DND-41 (cell line): ENCODE data around the gene RBFOX1.

Experiments used
- ATAC-seq: fragments of 200-7000 bp; cut with Tn5 transposase; 3 replicates; pipeline ENCODE4 v1.9.1; 2021; ENCODE audit warnings: low read depth; ENCODE audit not compliant: insufficient read depth
- DNase-seq: peaks from one replicate; pipeline ENCODE4 v3.0.0-alpha.2; 2020
- H2AFZ ChIP-seq: 2 replicates; pipeline ENCODE4 v1.6.0; 2012; ENCODE audit warnings: low read depth, low read length
- H3K27ac ChIP-seq: 2 replicates; pipeline ENCODE4 v1.5.1; 2012; ENCODE audit warnings: low read length, inconsistent platforms
- H3K27me3 ChIP-seq: fragments of 200-600 bp; sonication (generic); 2 replicates; pipeline ENCODE4 v1.6.0; 2012; ENCODE audit warnings: low read length, mild to moderate bottlenecking, inconsistent platforms; ENCODE audit not compliant: insufficient read depth, poor library complexity
- H3K36me3 ChIP-seq: 2 replicates; pipeline ENCODE4 v1.5.1; 2012; ENCODE audit warnings: low read length, inconsistent platforms; ENCODE audit not compliant: insufficient read depth
- H3K4me1 ChIP-seq: 2 replicates; pipeline ENCODE4 v1.5.1; 2012; ENCODE audit warnings: mild to moderate bottlenecking, low read length; ENCODE audit not compliant: insufficient read depth
- H3K4me2 ChIP-seq: 2 replicates; pipeline ENCODE4 v1.6.0; 2012; ENCODE audit warnings: mild to moderate bottlenecking, moderate library complexity, low read length, inconsistent platforms; ENCODE audit not compliant: insufficient read depth
- H3K4me3 ChIP-seq, 2 experiments: fragments of 200-600 bp in 1 of 2; shearing (Covaris generic) in 1 of 2; 2 replicates each; pipeline ENCODE4 v1.5.1; 2012 to 2016; ENCODE audit warnings: inconsistent platforms in 2 of 2, low read length in 2 of 2, mild to moderate bottlenecking in 2 of 2, low read depth in 1 of 2, moderate library complexity in 1 of 2
- H3K79me2 ChIP-seq: 2 replicates; pipeline ENCODE4 v1.6.0; 2012; ENCODE audit warnings: low read length, inconsistent platforms; ENCODE audit not compliant: insufficient read depth
- H3K9ac ChIP-seq: 2 replicates; pipeline ENCODE4 v1.6.0; 2012; ENCODE audit warnings: low read depth, mild to moderate bottlenecking, inconsistent platforms, low read length, moderate library complexity
- H3K9me3 ChIP-seq: 2 replicates; pipeline ENCODE4 v1.5.1; 2012; ENCODE audit warnings: low read length, moderate library complexity, mild to moderate bottlenecking, inconsistent platforms; ENCODE audit not compliant: insufficient read depth, severe bottlenecking
- H4K20me1 ChIP-seq: 2 replicates; pipeline ENCODE4 v1.6.0; 2012; ENCODE audit warnings: low read length; ENCODE audit not compliant: insufficient read depth
- EZH2 ChIP-seq: IDR thresholded peaks from 3 replicates; pipeline ENCODE4 v1.6.1; 2012; ENCODE audit warnings: borderline replicate concordance, low read depth, mild to moderate bottlenecking, moderate library complexity, low read length, inconsistent platforms; ENCODE audit not compliant: severe bottlenecking
- TF ChIP-seq, protein P1 (sequence below): IDR thresholded peaks from 2 replicates; pipeline ENCODE4 v1.5.1; 2012; ENCODE audit warnings: borderline replicate concordance, low read length, moderate library complexity, mild to moderate bottlenecking; ENCODE audit not compliant: poor library complexity, severe bottlenecking; ENCODE audit errors: extremely low read depth

Gene RBFOX1

DNA sequence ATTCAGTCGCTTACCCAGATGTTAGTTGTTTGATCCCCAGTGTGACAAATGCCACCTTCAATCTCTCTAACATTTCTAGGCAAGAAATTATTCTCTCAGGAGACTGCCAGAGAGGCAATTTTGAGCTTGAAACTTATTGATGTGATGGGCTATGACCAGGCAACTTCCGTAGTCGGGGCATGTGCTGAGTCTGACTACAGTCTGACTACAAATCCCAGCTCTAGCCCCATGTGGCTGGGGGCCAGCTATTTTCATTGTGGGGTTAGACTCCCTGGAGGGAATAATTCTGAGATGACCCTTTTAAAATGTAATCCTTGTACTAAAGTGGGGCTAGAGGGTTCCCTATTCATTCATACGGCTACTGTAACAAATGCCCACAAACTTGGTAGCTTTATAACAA, 65.9 kb downstream of the RBFOX1 start:
- no peak overlapping the region for H3K27ac ChIP-seq
- H3K9ac ChIP-seq, result no peak overlapping the region
- H2AFZ ChIP-seq, result no peak overlapping the region
- no peak for ATAC-seq
- no peaks in the 10 kb centered on the region for H3K9me3 ChIP-seq
- no peaks in the 10 kb centered on the region for H3K79me2 ChIP-seq
- H4K20me1 ChIP-seq, result no peaks in the 10 kb centered on the region
- H3K4me2 ChIP-seq, result no peak overlapping the region
- no peaks in the 10 kb centered on the region for H3K27me3 ChIP-seq
- no peak for TF ChIP-seq EZH2
- TF ChIP-seq, protein P1, sequence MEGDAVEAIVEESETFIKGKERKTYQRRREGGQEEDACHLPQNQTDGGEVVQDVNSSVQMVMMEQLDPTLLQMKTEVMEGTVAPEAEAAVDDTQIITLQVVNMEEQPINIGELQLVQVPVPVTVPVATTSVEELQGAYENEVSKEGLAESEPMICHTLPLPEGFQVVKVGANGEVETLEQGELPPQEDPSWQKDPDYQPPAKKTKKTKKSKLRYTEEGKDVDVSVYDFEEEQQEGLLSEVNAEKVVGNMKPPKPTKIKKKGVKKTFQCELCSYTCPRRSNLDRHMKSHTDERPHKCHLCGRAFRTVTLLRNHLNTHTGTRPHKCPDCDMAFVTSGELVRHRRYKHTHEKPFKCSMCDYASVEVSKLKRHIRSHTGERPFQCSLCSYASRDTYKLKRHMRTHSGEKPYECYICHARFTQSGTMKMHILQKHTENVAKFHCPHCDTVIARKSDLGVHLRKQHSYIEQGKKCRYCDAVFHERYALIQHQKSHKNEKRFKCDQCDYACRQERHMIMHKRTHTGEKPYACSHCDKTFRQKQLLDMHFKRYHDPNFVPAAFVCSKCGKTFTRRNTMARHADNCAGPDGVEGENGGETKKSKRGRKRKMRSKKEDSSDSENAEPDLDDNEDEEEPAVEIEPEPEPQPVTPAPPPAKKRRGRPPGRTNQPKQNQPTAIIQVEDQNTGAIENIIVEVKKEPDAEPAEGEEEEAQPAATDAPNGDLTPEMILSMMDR, result no peak
- H3K4me3 ChIP-seq, result no peak overlapping the region
- DNase-seq, result no peak
- no peaks in the 10 kb centered on the region for H3K4me1 ChIP-seq
- H3K36me3 ChIP-seq, result no peaks in the 10 kb centered on the region

DNA sequence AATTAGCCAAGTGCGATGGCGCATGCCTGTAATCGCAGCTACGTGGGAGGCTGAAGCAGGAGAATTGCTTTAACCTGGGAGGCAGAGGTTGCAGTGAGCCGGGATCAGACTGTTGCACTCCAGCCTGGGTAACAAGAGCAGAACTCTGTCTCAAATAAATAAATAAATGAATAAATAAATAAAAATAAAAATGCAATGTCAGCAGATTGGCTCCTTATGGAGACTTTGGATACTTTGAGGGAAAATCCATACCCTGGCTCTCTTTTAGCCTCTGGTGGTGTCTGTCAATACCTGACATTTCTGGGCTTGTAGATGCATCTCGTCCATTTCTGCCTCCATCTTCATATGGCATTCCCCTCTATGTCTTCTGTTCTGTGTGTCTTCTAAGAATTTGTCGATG, 66.7 kb downstream of the RBFOX1 start:
- ATAC-seq, result no peak
- Histone ChIP-seq H3K9me3 (no peaks in the 10 kb centered on the region), H3K9ac (no peak overlapping the region), H3K79me2 (no peaks in the 10 kb centered on the region), H2AFZ (no peak overlapping the region), H3K4me1 (no peaks in the 10 kb centered on the region), H3K36me3 (no peaks in the 10 kb centered on the region), H3K4me3 (no peak overlapping the region), H4K20me1 (no peaks in the 10 kb centered on the region), H3K27me3 (no peaks in the 10 kb centered on the region), H3K27ac (no peak overlapping the region), H3K4me2 (no peak overlapping the region)
- TF ChIP-seq, protein P1, result no peak
- TF ChIP-seq EZH2, result no peak
- DNase-seq, result no peak

DNA sequence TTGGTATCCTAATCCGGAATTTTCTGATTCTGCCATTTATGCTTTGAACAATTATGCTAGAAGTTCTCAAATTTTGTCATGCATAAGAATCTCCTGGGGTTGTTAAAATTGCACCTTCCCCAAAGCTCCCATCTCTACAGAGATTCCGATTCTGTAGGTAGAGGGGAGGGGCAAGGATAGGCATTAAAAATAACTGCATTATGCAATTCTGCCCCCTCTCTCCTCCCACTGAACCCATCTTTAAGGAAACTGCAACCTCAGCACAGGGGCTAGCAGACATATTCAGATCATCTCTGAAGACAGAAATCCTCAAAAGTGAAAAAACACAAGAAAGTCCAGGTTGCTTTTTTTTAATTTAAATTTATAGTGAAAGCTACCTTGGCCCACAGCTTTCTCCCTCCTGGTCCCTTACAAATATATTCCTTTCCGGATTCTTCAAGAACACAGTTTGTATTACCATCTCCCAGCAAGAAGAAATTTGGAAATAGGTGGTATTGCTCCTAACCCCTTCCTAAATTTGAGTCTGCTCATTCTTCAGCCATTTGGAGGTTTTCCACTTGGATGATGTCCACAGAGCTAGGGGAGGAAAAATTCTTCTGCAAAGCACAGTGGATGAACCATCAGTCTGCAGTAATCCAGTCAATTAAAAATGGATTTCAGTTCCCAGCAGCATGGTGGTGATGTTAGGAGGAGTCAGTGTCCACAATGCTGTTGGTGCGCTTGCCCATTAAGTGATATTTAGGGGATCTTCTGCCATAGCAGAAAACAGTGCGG, 67.7 kb downstream of the RBFOX1 start:
- no peaks in the 10 kb centered on the region for H4K20me1 ChIP-seq
- H3K36me3 ChIP-seq, result no peaks in the 10 kb centered on the region
- no peak overlapping the region for H2AFZ ChIP-seq
- no peak for ATAC-seq
- no peak overlapping the region for H3K4me2 ChIP-seq
- H3K4me1 ChIP-seq, result no peaks in the 10 kb centered on the region
- H3K79me2 ChIP-seq, result no peaks in the 10 kb centered on the region
- H3K27ac ChIP-seq, result no peak overlapping the region
- no peak overlapping the region for H3K4me3 ChIP-seq
- no peak for TF ChIP-seq EZH2
- TF ChIP-seq, protein P1, result no peak
- H3K27me3 ChIP-seq, result no peaks in the 10 kb centered on the region
- no peak for DNase-seq
- no peaks in the 10 kb centered on the region for H3K9me3 ChIP-seq
- no peak overlapping the region for H3K9ac ChIP-seq

DNA sequence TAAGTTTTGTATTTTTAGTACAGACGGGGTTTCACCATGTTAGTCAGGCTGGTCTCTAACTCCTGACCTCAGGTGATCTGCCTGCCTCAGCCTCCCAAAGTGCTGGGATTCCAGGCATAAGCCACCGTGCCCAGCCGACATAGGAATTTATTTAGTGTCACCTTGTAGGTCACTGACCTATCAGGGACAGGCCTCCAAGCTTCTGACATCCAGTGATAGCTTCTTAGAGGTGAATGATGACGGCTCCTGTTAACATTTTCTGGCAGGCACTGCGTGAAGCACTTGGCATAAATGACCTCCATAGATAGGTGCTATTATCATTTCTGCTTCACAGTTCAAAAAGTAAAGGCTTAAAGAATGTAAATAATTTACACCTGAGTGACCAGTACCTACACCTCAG, 71.6 kb downstream of the RBFOX1 start:
- no peaks in the 10 kb centered on the region for H3K79me2 ChIP-seq
- no peak overlapping the region for H3K4me2 ChIP-seq
- ATAC-seq (no peak), DNase-seq (no peak)
- no peaks in the 10 kb centered on the region for H3K9me3 ChIP-seq
- no peaks in the 10 kb centered on the region for H4K20me1 ChIP-seq
- TF ChIP-seq, protein P1, result no peak
- TF ChIP-seq EZH2, result no peak
- no peak overlapping the region for H3K4me3 ChIP-seq
- H2AFZ ChIP-seq, result no peak overlapping the region
- no peaks in the 10 kb centered on the region for H3K4me1 ChIP-seq
- H3K36me3 ChIP-seq, result no peaks in the 10 kb centered on the region
- no peak overlapping the region for H3K9ac ChIP-seq
- no peaks in the 10 kb centered on the region for H3K27me3 ChIP-seq
- no peak overlapping the region for H3K27ac ChIP-seq
